ENCODE data around the gene DCAF4. TPM values are rescaled to one million over a fixed set of nuclear protein-coding genes. Genes with fewer than 3 reads are reported as not detected.
"Not testable (repeated sequence)": the region's sequence is repeated elsewhere in the genome, so short reads cannot be mapped to it uniquely, and the experiment has no call there.

The DCAF4 gene
- total RNA-seq, 1 experiment from 2014 or later: 19.4 TPM

GRCh38 chr14:72970058-72970630 lies 43.9 kb downstream of the DCAF4 start:
- no peak for DNase-seq (ENCODE audit: low spot score)

- DNase-seq (ENCODE audit: low spot score): no peak
Measured at GRCh38 chr14:72970824-72971434, 44.7 kb downstream of the DCAF4 start.

GRCh38 chr14:72974661-72975060 lies 48.4 kb downstream of the DCAF4 start:
- no peak for DNase-seq (ENCODE audit: low spot score)

DNA sequence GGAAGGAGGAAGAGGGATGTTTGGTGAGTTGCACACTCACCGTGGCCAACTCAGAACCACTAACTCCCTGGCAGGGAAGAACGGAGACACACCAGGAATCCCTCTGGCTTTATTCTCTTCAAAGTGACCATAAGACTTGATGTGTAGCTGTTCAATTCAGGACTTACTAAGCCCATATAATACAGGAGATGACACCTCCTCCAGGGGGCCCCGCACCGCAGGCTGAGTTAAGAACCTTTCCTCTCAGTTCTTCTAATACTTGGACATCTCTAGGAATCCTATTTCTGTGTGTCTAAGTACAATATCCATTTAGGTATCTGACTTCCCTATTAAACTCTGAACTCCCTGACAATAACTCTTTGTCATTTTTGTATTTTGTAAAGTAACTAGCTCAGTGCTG lies 49.5 kb downstream of the DCAF4 start:
- DNase-seq (ENCODE audit: low spot score): no peak

DNA sequence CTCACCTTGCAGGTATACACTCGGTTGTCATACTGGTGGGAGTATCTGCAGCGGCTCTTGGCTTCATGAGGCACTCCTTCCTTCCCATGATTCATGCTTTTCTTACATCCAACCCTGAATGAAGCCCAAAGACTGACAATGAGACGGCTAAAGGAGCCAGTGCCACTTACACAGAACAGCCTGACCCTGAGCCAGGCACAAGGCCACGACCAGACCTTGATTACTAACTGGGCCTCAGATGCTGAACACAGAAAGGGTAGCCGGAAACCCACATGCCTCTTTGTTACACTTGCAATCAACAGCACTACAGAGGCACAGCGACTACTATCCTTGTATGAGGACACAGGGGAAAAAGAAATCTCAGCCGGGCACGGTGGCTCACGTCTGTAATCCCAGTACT lies 52.6 kb downstream of the DCAF4 start:
- no peak for DNase-seq (ENCODE audit: low spot score)

DNA sequence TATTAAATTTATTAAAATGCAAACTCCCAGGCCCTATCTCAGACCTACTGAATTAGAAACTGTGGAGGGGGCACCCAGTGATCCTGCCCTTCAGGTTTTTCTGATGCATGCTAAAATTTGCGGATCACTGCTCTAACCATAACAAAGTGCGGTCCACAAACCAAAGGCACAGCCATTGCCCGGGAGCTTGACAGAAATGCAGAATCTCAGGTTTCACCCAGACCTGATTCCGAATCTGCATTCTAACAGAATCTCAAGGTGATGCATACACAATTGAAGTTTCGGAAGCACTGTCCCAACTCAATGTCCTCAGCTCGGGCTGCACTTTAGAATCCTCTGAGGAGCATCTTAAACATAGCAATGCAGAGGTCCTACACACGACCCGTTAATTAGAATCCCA lies 54.6 kb downstream of the DCAF4 start:
- DNase-seq (ENCODE audit: low spot score): no peak

- DNase-seq (ENCODE audit: low spot score): no peak
Measured at GRCh38 chr14:72982146-72982708, 56.0 kb downstream of the DCAF4 start.

- no peak for DNase-seq (ENCODE audit: low spot score)
Measured at GRCh38 chr14:72986214-72986613, 60.0 kb downstream of the DCAF4 start.

- no peak for DNase-seq (ENCODE audit: low spot score)
Measured at GRCh38 chr14:72986857-72987256, 60.6 kb downstream of the DCAF4 start.

DNA sequence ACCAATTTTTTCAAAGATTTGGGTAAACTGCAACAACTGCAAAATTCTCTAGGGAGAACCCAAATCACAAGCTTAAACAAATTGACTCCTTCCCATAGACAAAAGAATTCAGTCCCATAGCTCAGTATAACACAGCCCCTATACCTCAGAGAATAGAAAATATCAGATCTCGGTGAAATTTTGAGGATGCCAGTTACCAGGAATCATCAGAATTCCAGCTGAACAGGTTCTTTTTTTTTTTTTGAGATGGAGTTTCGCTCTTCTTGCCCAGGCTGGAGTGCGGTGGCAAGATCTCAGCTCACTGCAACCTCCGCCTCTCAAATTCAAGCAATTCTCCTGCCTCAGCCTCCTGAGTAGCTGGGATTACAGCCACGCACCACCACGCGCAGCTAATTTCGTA lies 63.9 kb downstream of the DCAF4 start:
- DNase-seq (ENCODE audit: low spot score): no peak

- no peak for DNase-seq (ENCODE audit: low spot score)
Measured at GRCh38 chr14:72996916-72997315, 70.7 kb downstream of the DCAF4 start.

DNA sequence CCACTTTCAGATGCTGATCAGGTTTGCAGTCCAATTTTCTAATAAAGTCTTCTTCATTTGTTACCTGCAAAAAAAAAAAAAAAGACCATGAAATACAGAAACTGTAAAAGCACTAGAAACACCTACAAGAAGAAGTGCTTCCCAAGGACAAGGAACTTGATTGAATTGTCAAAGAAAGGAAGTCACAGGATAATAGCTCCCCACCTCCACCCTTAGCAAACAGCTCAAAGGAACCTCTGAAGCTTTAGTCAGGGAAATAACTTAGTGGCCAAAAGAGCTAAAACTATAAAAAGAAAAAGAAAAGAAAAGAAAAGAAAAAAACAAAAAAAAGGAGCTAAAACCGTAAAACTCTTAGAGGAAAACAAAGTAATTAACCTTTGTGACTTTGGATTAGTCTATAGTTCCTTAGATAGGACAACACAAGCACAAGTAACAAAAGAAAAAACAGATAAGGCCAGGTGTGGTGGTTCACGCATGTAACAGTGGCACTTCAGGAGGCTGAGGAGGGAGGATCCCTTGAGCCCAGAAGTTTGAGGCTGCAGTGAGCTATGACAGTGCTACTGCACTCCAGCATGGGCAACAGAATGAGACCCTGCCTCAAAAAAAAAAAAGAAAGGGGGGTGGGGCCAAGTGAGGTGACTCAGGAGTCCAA lies 72.1 kb downstream of the DCAF4 start:
- DNase-seq (ENCODE audit: low spot score): no peak

DNA sequence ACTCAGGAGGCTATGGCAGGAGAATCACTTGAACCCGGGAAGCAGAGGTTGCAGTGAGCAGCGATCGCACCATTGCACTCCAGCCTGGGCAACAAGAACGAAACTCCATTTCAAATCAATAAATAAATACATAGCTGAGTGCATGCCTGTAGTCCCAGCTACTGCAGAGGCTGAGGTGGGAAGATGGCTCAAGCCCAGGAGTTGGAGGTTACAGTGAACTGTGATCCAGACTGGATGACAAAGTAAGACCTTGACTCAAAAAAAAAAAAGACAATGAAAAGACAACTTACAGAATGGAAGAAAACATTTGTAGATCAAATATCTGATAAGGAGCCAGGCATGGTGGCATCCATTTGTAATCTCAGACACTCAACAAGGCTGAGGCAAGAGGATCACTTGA lies 73.1 kb downstream of the DCAF4 start:
- no peak for DNase-seq (ENCODE audit: low spot score)

DNA sequence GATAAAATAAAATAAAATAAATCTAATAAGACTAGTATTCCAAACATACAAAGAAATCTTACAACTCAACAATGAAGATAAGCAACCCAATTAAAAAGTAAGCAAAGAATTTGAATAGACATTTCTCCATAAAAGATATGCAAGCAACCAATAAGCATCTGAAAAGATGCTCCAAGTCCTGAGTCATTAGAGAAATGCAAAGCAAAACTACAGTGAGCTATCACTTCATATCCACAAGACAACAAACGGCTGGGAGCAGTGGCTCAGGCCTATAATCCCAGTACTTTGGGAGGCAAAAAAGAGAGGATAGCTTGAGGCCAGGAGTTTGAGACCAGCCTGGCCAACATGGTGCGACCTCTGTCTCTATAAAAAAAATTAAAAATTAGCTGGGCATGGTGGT lies 73.8 kb downstream of the DCAF4 start:
- no peak for DNase-seq (ENCODE audit: low spot score)

DNA sequence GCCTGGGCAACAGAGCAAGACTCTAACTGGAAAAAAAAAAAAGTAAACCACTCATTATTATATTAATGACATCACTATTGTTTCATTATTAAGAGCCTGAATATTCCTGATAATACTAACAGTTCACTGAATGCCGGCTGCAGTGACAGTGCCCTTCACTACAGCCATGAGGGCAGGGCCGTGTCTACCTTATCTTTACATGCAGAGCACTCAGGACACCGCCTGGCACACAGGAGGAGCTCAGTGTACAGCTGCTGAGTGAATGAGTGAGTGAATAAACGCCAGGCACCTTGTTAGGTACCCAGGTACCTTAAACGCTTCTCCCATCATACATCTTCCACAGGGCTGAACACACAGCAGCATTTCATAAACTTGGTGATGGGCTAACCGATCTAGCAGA lies 77.4 kb downstream of the DCAF4 start:
- no peak for DNase-seq (ENCODE audit: low spot score)

GRCh38 chr14:73004641-73005040 lies 78.4 kb downstream of the DCAF4 start:
- DNase-seq (ENCODE audit: low spot score): not testable (repeated sequence)

DNA sequence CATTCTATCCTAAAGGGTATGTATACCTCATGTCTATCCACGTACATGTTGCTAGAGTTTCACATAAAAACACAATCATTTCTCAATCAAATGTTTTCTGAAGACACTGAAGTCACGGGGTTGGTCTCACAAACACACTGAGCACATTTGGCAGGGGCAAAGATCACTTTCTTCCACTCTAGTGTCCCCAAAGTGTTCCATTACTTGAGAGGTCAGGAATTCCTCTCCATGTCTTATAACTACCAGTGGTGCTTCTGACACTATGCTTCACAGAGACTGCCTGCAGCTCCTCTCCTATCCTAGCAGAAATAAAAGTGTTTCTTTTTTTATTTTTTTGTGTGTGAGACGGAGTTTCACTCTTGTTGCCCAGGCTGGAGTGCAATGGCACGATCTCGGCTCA lies 81.6 kb downstream of the DCAF4 start:
- no peak for DNase-seq (ENCODE audit: low spot score)

DNA sequence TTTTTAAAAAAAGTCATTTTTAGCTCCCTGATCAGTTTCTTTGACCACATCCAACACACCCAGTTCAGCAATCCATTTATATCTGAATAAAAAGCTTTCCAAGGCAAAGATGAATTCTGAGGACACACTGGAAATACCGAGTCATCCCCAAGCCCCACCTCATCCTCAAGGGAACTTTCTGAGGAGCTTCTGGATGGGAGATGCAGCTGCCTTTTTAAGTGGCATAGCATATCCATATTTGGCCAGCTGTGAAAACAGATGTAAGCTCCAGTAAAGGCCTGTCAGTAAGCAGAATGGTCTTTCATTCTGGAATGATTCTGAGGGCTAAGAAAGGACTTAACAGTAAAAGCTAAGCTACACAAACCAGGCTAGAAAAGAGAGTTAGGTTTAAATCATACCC lies 82.2 kb downstream of the DCAF4 start:
- DNase-seq (ENCODE audit: low spot score): no peak

Other genes with a start within 250 kb of the DCAF4 start
- gene DPF3, start 32.4 kb upstream of the DCAF4 start, total RNA-seq (2014; rRNA removed; shearing (Covaris generic)): 0.06 and 3.2 TPM in 2 replicates
- gene ZFYVE1, start 100.6 kb downstream of the DCAF4 start, total RNA-seq (2014; rRNA removed; shearing (Covaris generic)): 5.3 and 5.7 TPM in 2 replicates
- 22.5 and 23.4 TPM in 2 replicates for gene RBM25, start 132.1 kb downstream of the DCAF4 start, total RNA-seq (2014; rRNA removed; shearing (Covaris generic))
- gene PSEN1, start 210.0 kb downstream of the DCAF4 start, total RNA-seq (2014; rRNA removed; shearing (Covaris generic)): 26.3 and 38.8 TPM in 2 replicates